ENCODE data around the gene NR6A1. TPM values are rescaled to one million over a fixed set of nuclear protein-coding genes. Genes with fewer than 3 reads are reported as not detected.
A peak's percentile ranks its signal among the peaks of the same experiment; 100 is the strongest.

NR6A1 gene
- total and polyA plus RNA-seq, 2 of the 13 experiments (the other 11 are each of a cell fraction or from before 2014, with no cell fraction given): 28.1 to 31.5 TPM

DNA sequence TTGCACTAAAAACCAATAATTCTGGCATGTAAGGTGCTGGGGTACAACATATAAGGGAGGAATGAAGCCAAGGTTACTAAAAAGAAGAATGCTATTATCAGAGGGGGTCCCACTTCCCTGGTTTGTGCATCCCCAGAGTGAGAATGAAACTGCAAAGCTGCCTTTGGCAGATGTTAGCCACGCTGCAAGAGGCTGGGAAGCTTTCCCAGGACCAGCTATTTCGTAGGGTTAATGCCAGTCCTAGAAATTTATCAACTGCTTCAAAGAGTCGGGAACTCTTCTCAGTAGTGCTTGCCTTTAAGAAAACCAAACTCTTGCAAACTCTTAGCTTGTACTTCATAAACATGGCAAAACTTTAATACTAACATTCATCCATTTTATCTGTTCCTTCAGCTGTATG is 176.4 kb downstream of the NR6A1 start:
- H2AFZ ChIP-seq (ENCODE audit: low read length): no peak overlapping the region
- in situ Hi-C loops (cut with HindIII; ENCODE audit: extremely low pct_ligation_motif_present, low pct_unique_long_range_greater_than_20kb) (no loop called here), intact Hi-C loops (cut with micrococcal nuclease; ENCODE audit: unreplicated experiment) (loop anchor here (5.0 kb wide), 2 partner anchors 32 to 42 kb away; no protein-coding TSS in a partner anchor)
- ATAC-seq (no peak), DNase-seq (ENCODE audit: low spot score) (no peak), FAIRE-seq (no peak)
- CTCF ChIA-PET (ENCODE audit: low intra/inter-chr PET ratio, low total read pairs): no interaction called here
- H4K20me1 ChIP-seq (ENCODE audit: insufficient read depth, low read length): no peaks in the 10 kb centered on the region; the same call in 1 of the 2 replicates
- no peaks in the 10 kb centered on the region for H3K9me3 ChIP-seq (ENCODE audit: low read length)
- 0 out of 5 replicates have a peak, but pooled peaks cover 0 to 4% of the 10 kb centered on the region in 2 experiments for H3K36me3 ChIP-seq (replicated peaks in 1 of 2; ENCODE audit: control insufficient read depth in 1 of 2, insufficient read depth in 2 of 2, low read length in 2 of 2)
- peaks cover 30% of the 10 kb centered on the region for H3K79me2 ChIP-seq (ENCODE audit: insufficient read depth, low read length)
- WGBS (ENCODE audit: low lambda C conversion rate): 84% methylated on average over 3 of the region's 3 CpGs
- no TSS peak for BruUV-seq (replicated peaks)
- H3K4me1 ChIP-seq (ENCODE audit: insufficient read depth, low read length): peaks cover 58% of the 10 kb centered on the region
- peak overlapping the region; percentile 9 for H3K27ac ChIP-seq (ENCODE audit: extremely low read length, insufficient read depth, low read length)
- H3K4me2 ChIP-seq (ENCODE audit: low read depth, low read length): peak overlapping the region; percentile 79
- POLR2A ChIA-PET: interaction anchor here (1.1 to 2.9 kb wide), 2 partner anchors 27 to 64 kb away, joined by 10 to 13 read pairs; no protein-coding TSS in a partner anchor
- H3K27me3 ChIP-seq (ENCODE audit: control insufficient read depth in 1 of 2, insufficient read depth in 2 of 2, low read length in 2 of 2): no peaks in the 10 kb centered on the region
- H3K9ac ChIP-seq (ENCODE audit: insufficient read depth, low read depth, low read length): peak overlapping the region; percentile 10; the same call in 1 of the 2 replicates
- H3K4me3 ChIP-seq (replicated peaks in 1 of 3; ENCODE audit: insufficient read depth in 1 of 3, low read depth in 2 of 3, low read length in 3 of 3): peak overlapping the region in 2 of 3 experiments; percentile 3; a peak in 2 of 6 replicates
- TF ChIP-seq JUN (CRISPR knock-in tag; IDR thresholded peaks at IDR 0.05) (no peak), NR0B2 (CRISPR knock-in tag; IDR thresholded peaks at IDR 0.05) (no peak), GLMP (CRISPR knock-in tag; IDR thresholded peaks at IDR 0.05; ENCODE audit: borderline replicate concordance) (no peak), ZNF549 (CRISPR knock-in tag; IDR thresholded peaks at IDR 0.05) (no peak), ZUFSP (CRISPR knock-in tag; IDR thresholded peaks at IDR 0.05; ENCODE audit: borderline replicate concordance) (no peak), PHB2 (IDR thresholded peaks at IDR 0.05; ENCODE audit: partially characterized antibody) (no peak), HDAC6 (IDR thresholded peaks at IDR 0.05; ENCODE audit: low read depth, low read length) (no peak)
- TF ChIP-seq, protein P1, sequence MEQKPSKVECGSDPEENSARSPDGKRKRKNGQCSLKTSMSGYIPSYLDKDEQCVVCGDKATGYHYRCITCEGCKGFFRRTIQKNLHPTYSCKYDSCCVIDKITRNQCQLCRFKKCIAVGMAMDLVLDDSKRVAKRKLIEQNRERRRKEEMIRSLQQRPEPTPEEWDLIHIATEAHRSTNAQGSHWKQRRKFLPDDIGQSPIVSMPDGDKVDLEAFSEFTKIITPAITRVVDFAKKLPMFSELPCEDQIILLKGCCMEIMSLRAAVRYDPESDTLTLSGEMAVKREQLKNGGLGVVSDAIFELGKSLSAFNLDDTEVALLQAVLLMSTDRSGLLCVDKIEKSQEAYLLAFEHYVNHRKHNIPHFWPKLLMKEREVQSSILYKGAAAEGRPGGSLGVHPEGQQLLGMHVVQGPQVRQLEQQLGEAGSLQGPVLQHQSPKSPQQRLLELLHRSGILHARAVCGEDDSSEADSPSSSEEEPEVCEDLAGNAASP (CRISPR knock-in tag; IDR thresholded peaks at IDR 0.05; ENCODE audit: borderline replicate concordance): no peak
- TF ChIP-seq, protein P2, sequence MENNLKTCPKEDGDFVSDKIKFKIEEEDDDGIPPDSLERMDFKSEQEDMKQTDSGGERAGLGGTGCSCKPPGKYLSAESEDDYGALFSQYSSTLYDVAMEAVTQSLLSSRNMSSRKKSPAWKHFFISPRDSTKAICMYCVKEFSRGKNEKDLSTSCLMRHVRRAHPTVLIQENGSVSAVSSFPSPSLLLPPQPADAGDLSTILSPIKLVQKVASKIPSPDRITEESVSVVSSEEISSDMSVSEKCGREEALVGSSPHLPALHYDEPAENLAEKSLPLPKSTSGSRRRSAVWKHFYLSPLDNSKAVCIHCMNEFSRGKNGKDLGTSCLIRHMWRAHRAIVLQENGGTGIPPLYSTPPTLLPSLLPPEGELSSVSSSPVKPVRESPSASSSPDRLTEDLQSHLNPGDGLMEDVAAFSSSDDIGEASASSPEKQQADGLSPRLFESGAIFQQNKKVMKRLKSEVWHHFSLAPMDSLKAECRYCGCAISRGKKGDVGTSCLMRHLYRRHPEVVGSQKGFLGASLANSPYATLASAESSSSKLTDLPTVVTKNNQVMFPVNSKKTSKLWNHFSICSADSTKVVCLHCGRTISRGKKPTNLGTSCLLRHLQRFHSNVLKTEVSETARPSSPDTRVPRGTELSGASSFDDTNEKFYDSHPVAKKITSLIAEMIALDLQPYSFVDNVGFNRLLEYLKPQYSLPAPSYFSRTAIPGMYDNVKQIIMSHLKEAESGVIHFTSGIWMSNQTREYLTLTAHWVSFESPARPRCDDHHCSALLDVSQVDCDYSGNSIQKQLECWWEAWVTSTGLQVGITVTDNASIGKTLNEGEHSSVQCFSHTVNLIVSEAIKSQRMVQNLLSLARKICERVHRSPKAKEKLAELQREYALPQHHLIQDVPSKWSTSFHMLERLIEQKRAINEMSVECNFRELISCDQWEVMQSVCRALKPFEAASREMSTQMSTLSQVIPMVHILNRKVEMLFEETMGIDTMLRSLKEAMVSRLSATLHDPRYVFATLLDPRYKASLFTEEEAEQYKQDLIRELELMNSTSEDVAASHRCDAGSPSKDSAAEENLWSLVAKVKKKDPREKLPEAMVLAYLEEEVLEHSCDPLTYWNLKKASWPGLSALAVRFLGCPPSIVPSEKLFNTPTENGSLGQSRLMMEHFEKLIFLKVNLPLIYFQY (CRISPR knock-in tag; IDR thresholded peaks at IDR 0.05; ENCODE audit: borderline replicate concordance): no peak
- TF ChIP-seq, protein P3, sequence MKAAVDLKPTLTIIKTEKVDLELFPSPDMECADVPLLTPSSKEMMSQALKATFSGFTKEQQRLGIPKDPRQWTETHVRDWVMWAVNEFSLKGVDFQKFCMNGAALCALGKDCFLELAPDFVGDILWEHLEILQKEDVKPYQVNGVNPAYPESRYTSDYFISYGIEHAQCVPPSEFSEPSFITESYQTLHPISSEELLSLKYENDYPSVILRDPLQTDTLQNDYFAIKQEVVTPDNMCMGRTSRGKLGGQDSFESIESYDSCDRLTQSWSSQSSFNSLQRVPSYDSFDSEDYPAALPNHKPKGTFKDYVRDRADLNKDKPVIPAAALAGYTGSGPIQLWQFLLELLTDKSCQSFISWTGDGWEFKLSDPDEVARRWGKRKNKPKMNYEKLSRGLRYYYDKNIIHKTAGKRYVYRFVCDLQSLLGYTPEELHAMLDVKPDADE (CRISPR knock-in tag; IDR thresholded peaks at IDR 0.05): no peak
- TF ChIP-seq, protein P4, sequence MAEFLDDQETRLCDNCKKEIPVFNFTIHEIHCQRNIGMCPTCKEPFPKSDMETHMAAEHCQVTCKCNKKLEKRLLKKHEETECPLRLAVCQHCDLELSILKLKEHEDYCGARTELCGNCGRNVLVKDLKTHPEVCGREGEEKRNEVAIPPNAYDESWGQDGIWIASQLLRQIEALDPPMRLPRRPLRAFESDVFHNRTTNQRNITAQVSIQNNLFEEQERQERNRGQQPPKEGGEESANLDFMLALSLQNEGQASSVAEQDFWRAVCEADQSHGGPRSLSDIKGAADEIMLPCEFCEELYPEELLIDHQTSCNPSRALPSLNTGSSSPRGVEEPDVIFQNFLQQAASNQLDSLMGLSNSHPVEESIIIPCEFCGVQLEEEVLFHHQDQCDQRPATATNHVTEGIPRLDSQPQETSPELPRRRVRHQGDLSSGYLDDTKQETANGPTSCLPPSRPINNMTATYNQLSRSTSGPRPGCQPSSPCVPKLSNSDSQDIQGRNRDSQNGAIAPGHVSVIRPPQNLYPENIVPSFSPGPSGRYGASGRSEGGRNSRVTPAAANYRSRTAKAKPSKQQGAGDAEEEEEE (CRISPR knock-in tag; IDR thresholded peaks at IDR 0.05; ENCODE audit: borderline replicate concordance): no peak
